ENCODE results near the gene NDUFS1. TPM values are rescaled to one million over a fixed set of nuclear protein-coding genes. Genes with fewer than 3 reads are reported as not detected.

NDUFS1 gene
- total RNA-seq, 1 experiment from 2014 or later, result 106 TPM

- TF ChIP-seq, protein P1, sequence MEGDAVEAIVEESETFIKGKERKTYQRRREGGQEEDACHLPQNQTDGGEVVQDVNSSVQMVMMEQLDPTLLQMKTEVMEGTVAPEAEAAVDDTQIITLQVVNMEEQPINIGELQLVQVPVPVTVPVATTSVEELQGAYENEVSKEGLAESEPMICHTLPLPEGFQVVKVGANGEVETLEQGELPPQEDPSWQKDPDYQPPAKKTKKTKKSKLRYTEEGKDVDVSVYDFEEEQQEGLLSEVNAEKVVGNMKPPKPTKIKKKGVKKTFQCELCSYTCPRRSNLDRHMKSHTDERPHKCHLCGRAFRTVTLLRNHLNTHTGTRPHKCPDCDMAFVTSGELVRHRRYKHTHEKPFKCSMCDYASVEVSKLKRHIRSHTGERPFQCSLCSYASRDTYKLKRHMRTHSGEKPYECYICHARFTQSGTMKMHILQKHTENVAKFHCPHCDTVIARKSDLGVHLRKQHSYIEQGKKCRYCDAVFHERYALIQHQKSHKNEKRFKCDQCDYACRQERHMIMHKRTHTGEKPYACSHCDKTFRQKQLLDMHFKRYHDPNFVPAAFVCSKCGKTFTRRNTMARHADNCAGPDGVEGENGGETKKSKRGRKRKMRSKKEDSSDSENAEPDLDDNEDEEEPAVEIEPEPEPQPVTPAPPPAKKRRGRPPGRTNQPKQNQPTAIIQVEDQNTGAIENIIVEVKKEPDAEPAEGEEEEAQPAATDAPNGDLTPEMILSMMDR (IDR thresholded peaks at IDR 0.05), result no peak
- TF ChIP-seq POLR2AphosphoS5 (IDR thresholded peaks at IDR 0.05; ENCODE audit: low read depth, low read length), result no peak
- TF ChIP-seq, protein P2, sequence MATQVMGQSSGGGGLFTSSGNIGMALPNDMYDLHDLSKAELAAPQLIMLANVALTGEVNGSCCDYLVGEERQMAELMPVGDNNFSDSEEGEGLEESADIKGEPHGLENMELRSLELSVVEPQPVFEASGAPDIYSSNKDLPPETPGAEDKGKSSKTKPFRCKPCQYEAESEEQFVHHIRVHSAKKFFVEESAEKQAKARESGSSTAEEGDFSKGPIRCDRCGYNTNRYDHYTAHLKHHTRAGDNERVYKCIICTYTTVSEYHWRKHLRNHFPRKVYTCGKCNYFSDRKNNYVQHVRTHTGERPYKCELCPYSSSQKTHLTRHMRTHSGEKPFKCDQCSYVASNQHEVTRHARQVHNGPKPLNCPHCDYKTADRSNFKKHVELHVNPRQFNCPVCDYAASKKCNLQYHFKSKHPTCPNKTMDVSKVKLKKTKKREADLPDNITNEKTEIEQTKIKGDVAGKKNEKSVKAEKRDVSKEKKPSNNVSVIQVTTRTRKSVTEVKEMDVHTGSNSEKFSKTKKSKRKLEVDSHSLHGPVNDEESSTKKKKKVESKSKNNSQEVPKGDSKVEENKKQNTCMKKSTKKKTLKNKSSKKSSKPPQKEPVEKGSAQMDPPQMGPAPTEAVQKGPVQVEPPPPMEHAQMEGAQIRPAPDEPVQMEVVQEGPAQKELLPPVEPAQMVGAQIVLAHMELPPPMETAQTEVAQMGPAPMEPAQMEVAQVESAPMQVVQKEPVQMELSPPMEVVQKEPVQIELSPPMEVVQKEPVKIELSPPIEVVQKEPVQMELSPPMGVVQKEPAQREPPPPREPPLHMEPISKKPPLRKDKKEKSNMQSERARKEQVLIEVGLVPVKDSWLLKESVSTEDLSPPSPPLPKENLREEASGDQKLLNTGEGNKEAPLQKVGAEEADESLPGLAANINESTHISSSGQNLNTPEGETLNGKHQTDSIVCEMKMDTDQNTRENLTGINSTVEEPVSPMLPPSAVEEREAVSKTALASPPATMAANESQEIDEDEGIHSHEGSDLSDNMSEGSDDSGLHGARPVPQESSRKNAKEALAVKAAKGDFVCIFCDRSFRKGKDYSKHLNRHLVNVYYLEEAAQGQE (IDR thresholded peaks at IDR 0.05; ENCODE audit: insufficient read depth in 1 of 2, low read depth in 2 of 2, low read length in 1 of 2), result no peak
- TF ChIP-seq TCF7L2 (IDR thresholded peaks at IDR 0.05; ENCODE audit: low read depth, low read length), result no peak
- no peak for TF ChIP-seq SIN3A (IDR thresholded peaks at IDR 0.05; ENCODE audit: borderline replicate concordance, insufficient read depth, low read depth, low read length)
- intact Hi-C loops (cut with micrococcal nuclease; ENCODE audit: unreplicated experiment), result no loop called here
- no peaks in the 10 kb centered on the region for H3K27me3 ChIP-seq (ENCODE audit: control insufficient read depth, insufficient read depth, low read length)
- H3K4me3 ChIP-seq (ENCODE audit: low read depth in 2 of 2, low read length in 2 of 2), result no peak overlapping the region
- ATAC-seq, result no peak
- H3K9me3 ChIP-seq (ENCODE audit: control insufficient read depth, insufficient read depth, low read depth, low read length), result no peaks in the 10 kb centered on the region
- no TSS peak for BruUV-seq (replicated peaks)
- H3K4me1 ChIP-seq (ENCODE audit: control insufficient read depth, insufficient read depth, low read length), result no peaks in the 10 kb centered on the region
- in situ Hi-C loops (cut with HindIII; ENCODE audit: low pct_unique_long_range_greater_than_20kb, low sequenced_read_pairs), result no loop called here
- no peak for DNase-seq (ENCODE audit: low read depth, low spot score)
- H3K27ac ChIP-seq (ENCODE audit: low read length), result no peak overlapping the region
- ChIA-PET CTCF (no interaction called here), POLR2A (no interaction called here)
- H3K36me3 ChIP-seq (ENCODE audit: control insufficient read depth, insufficient read depth, low read length), result no peaks in the 10 kb centered on the region
Observed at GRCh38 chr2:206096876-206097275, 62.4 kb downstream of the NDUFS1 start.

- DNase-seq (ENCODE audit: low read depth, low spot score) (no peak), ATAC-seq (no peak)
- TF ChIP-seq, protein P2 (IDR thresholded peaks at IDR 0.05; ENCODE audit: insufficient read depth in 1 of 2, low read depth in 2 of 2, low read length in 1 of 2), result no peak
- TF ChIP-seq POLR2AphosphoS5 (IDR thresholded peaks at IDR 0.05; ENCODE audit: low read depth, low read length), result no peak
- no peak for TF ChIP-seq SIN3A (IDR thresholded peaks at IDR 0.05; ENCODE audit: borderline replicate concordance, insufficient read depth, low read depth, low read length)
- no peak for TF ChIP-seq TCF7L2 (IDR thresholded peaks at IDR 0.05; ENCODE audit: low read depth, low read length)
- TF ChIP-seq, protein P1 (IDR thresholded peaks at IDR 0.05), result no peak
- no peak overlapping the region for H3K4me3 ChIP-seq (ENCODE audit: low read depth in 2 of 2, low read length in 2 of 2)
- H3K9me3 ChIP-seq (ENCODE audit: control insufficient read depth, insufficient read depth, low read depth, low read length), result no peaks in the 10 kb centered on the region
- CTCF ChIA-PET, result no interaction called here
- no peaks in the 10 kb centered on the region for H3K4me1 ChIP-seq (ENCODE audit: control insufficient read depth, insufficient read depth, low read length)
- POLR2A ChIA-PET, result interaction anchor here (0.5 to 0.6 kb wide), 2 partner anchors 36 to 40 kb away, joined by 3 read pairs; no protein-coding TSS in a partner anchor
- no TSS peak for BruUV-seq (replicated peaks)
- intact Hi-C loops (cut with micrococcal nuclease; ENCODE audit: unreplicated experiment), result no loop called here
- in situ Hi-C loops (cut with HindIII; ENCODE audit: low pct_unique_long_range_greater_than_20kb, low sequenced_read_pairs), result no loop called here
- H3K36me3 ChIP-seq (ENCODE audit: control insufficient read depth, insufficient read depth, low read length), result no peaks in the 10 kb centered on the region
- no peak overlapping the region for H3K27ac ChIP-seq (ENCODE audit: low read length)
- no peaks in the 10 kb centered on the region for H3K27me3 ChIP-seq (ENCODE audit: control insufficient read depth, insufficient read depth, low read length)
Observed at GRCh38 chr2:206095536-206096332, 63.5 kb downstream of the NDUFS1 start.

Measured in Panc1 (cell line).